HS-27A (cell line): Measurements from ENCODE around the gene KIFC1.
A peak's percentile ranks its signal among the peaks of the same experiment; 100 is the strongest.

ENCODE experiments used
- DNase-seq: peaks from one replicate; pipeline ENCODE4 v3.0.0-alpha.2; 2012; ENCODE audit warnings: low read depth, missing footprints

The KIFC1 gene

DNA sequence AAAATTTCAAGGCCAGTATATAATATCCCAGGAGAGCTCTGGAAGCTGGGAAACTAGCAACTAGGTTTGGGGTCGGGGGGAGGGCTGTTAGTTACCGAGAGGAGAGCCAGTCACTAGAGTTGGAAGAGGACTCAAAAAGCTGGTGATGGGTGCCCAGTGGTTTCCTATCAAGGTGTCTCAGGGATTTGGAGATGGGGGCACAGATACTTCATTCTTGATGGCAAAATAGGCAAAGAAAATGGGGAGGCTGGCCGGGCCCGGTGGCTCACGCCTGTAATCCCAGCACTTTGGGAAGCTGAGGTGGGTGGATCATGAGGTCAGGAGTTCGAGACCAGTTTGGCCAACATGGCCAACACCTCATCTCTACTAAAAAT is 20.0 kb downstream of the KIFC1 start:
- no peak for DNase-seq

DNA sequence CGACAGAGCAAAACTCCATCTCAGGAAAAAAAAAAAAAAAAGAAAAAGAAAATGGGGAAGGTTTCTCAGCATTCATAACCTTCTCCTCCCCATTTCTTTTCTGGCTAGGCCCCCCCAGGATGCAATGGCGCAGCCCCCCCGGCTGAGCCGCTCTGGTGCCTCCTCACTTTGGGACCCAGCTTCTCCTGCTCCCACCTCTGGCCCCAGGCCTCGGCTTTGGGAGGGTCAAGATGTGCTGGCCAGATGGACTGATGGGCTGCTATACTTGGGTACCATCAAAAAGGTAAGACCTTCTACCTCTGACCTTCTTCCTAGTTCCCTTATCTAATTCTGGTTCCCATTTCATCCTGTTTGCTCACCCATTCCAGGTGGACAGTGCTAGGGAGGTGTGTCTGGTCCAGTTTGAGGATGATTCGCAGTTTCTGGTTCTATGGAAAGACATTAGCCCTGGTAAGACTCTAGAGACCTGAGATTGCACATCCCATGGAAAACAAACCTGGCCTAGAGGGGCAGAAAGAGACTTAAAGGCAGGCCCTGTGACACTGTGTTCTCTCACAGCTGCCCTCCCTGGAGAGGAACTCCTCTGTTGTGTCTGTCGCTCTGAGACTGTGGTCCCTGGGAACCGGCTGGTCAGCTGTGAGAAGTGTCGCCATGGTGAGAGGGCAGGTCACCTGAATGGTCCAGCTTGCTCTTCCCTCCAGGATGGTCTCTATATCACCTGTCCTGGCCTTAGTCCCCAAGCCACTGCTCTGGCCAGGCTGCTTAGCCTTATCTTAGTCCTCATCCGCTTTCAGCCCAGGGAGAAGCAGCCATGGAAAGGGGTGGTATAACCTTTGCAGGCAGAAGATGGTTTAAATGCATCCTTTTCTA is 20.8 kb downstream of the KIFC1 start:
- no peak for DNase-seq

DNA sequence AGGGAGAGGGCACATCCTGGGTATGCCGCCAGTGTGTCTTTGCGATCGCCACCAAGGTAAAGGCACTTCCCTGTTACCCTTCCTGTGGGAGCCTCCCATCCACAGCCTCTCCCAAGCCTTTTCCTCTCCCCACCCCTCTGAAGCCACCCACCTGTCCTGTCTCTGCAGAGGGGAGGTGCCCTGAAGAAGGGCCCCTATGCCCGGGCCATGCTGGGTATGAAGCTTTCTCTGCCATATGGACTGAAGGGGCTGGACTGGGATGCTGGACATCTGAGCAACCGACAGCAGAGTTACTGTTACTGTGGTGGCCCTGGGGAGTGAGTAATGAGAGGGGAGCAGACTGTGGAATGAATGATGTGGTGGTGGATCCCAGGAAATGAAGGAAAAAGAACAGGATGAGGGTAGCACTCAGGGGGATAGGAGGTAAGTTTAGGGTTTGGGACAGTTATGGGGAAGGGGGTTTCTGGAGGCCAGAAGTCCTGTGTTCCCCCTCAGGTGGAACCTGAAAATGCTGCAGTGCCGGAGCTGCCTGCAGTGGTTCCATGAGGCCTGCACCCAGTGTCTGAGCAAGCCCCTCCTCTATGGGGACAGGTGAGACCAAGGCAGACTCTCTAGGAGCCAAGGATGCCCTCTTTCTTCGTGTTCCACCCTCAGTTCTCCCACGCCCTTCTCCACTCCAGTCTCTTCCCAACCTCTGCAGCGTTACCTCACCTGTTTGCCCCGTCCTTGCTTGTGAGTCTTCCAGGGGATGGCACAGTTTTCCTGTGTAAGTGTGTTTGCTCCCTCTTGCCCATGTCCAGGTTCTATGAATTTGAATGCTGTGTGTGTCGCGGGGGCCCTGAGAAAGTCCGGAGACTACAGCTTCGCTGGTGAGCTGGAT is 21.9 kb downstream of the KIFC1 start:
- no peak for DNase-seq

DNA sequence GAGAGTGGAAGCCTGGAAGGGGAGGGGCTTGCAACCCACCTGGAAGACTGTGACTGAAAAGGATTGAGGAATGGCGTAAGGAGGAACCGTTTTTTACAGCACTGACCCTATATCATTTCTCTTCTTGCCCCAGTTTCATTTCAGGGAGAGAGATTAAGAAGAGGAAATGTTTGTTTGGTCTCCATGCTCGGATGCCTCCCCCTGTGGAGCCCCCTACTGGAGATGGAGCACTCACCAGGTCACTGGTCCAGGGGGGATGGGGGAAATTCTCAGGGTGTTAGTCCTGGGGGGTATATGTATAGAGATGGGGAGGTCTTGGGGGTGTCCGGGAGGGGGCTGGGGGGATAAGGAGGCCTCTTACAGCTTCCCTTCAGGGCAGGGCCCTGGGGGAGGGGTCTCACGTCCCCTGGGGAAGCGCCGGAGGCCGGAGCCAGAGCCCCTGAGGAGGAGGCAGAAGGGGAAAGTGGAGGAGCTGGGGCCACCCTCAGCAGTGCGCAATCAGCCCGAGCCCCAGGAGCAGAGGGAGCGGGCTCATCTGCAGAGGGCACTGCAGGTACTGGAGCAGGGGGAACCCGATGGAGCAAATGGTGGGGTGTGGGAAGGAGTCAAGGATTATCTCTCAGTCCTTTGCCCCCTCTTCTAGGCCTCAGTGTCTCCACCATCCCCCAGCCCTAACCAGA is 23.1 kb downstream of the KIFC1 start:
- no peak for DNase-seq

- DNase-seq: no peak
Observed at GRCh38 chr6:33415831-33416230, 24.2 kb downstream of the KIFC1 start.

DNA sequence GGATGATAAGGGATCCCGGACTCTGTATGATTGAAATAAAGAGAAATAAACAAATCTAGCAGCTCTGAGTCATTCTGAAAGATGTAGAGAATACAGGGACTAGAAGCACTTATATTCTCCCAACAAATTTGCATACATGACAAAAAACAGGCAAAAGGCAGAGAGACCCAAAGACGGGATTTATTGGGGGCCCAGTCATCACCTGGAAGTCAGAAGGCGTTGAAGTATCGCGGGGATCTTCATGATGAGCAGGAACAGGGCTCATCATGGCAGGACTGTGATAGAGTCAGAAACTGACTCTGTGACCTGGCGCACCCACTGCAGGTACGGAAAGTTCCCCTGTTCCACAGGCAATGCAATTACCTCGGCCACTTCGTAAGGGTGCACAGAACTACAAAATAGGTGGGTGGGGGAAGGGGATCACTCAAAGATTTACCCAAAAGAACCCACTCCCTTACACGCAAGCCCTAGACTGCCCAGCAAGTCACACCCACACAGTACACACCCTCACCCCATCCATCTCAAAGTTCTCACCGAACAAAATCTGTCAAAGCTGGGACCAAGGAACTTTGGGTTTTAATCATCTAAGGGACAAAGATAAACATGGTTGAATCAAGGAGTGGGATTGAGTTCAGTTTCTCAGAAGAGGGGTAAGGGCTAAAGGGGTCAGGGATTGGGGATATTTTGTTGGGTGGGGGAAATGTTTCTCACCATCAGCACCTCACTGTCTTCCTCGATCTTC is 24.9 kb downstream of the KIFC1 start:
- DNase-seq: no peak

GRCh38 chr6:33417128-33417902 is 25.7 kb downstream of the KIFC1 start:
- peak; percentile 85 for DNase-seq

DNA sequence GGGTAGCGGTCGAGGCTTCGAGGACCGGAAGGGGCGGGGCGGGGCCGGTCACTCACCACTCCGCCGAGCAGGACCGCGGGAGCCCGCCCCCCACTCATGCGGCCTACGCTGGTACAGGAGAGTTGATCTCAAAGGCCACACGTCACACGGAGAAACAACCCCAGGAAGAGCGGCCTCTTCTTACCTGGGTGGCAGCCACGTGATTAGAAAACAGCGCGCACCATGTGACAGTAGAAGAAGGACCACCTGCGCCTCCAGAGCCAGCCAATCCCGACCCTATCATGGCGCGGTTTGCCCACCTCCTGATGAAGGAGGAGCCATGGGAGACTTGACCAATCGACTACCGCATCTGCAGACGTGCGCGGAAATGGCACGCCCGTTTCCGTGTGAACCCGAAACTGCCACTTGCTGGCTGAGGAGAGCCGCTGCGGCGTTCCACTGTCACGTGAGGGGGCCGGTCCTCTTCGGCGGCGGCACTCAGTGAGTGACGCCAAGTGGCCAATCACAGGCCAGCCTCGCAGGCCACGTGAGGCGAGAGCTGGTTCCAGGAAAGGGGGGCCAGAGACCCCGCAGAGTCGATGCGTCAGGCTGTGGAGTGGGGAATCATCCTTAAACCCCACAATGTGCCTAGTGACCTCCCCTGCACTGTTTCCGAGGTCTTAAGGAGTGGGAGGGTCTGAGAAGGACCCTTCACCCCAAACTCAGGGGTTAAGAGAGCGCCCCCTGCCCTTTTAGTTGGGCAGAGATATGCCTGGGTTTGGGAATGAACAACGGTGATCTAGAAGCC is 26.5 kb downstream of the KIFC1 start, which contains the start of gene CUTA:
Gene CUTA, minus strand, starts transcription at position 205 of the 787 bp plus-strand sequence. Its CDS starts 107 bp downstream, at position 98.
- DNase-seq: peak; percentile 99

GRCh38 chr6:33418690-33419291 is 27.2 kb downstream of the KIFC1 start:
- DNase-seq: no peak

DNA sequence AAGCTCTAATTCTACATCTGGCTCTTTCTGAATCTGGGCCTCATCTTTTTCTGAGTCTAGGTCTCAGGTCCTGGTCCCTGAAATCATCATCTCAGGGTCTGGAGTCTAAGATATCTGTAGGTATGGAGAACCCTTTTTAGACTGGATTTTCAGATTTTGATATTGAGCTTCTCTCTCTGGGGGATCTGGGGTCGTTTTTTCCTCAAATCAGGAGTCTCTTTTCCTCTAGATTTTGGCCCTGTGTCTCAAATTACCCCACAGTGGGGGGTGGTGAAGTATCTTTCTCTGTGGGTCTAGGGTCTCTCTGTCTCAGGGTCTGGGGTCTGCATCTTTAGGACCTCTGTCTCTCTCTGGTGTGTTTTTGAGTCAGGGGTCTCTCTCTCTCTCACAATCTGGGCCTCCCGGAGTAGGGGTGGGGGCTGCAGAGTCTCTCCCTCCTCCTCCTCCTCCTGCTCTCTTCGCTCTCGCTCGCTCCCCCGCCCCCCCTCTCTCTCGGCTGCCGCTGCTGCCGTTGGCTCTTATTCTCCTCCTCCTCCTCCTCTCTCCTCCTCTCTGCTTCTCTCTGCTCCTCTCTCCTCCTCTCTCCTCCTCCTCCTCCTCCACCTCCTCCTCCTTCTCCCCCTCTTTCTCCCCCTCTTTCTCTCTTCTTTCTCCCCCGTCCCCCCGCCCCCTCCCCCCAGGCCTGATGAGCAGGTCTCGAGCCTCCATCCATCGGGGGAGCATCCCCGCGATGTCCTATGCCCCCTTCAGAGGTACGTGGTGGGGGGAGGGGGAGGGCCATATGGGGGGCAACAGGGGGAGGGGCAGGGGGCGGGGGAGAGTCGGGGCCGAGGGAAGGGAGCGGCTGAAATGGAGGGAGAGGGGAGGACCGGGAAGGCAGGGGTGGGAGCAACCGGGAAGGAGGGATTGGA is 28.2 kb downstream of the KIFC1 start, which contains the start of gene SYNGAP1:
Gene SYNGAP1, plus strand, starts transcription at position 486 of the 911 bp plus-strand sequence. Its CDS starts 200 bp downstream, at position 686.
- no peak for DNase-seq

- no peak for DNase-seq
Observed at GRCh38 chr6:33420491-33421343, 29.1 kb downstream of the KIFC1 start.

DNA sequence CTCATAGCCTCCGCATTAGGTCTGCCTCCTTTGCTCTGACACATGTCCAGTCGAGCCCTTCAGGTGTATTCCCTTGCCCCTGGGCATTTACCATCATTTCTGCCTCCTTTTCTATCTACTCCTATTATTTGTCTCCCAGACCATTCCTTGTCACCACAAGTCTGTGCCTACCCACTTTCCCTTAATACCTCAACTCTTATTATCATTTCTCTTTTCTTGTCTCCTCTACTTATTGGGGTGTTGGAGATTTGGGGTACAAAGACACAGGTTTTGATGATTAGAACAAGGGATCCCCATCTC is 29.7 kb downstream of the KIFC1 start:
- no peak for DNase-seq

- no peak for DNase-seq
Observed at GRCh38 chr6:33423777-33424176, 32.2 kb downstream of the KIFC1 start.

DNA sequence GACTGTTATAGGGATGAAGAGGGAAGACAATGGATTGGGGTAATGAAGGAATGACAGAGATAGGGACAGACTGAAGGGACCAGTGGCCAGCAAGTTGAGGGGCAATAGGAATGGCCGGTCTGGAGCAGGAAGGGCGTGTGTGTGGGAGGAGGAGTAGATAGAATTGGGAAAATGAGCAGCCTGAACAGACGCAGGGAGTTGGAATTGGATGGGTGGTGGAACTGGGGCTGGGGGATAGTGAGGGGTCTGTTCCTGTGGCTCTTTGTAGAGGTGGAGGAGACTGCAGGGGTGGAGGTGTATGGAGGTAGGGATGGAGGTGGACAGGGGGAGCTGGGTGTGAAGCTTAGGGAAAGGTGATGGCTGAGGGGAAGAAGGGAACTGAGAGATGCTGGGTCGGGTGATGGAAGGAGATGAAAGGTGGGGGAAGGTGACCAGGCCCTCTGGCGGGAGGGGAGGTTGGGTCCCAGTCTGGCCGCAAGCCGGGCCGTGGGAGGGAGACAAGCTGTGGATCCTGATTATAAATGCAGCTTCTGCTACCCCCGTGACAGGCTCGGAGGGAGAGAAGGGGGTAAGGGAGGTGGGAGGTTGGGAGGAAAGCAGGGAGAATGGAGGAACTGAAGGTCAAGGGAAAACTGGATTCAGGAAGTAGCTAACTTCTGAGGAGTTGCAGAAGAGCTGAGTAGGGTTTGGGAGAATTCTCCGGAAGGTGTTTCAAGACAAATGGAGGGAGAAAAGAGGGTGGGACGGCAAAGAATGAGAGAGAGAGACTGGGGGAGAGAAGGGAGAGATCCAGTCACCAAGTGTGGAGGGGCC is 33.4 kb downstream of the KIFC1 start:
- no peak for DNase-seq

DNA sequence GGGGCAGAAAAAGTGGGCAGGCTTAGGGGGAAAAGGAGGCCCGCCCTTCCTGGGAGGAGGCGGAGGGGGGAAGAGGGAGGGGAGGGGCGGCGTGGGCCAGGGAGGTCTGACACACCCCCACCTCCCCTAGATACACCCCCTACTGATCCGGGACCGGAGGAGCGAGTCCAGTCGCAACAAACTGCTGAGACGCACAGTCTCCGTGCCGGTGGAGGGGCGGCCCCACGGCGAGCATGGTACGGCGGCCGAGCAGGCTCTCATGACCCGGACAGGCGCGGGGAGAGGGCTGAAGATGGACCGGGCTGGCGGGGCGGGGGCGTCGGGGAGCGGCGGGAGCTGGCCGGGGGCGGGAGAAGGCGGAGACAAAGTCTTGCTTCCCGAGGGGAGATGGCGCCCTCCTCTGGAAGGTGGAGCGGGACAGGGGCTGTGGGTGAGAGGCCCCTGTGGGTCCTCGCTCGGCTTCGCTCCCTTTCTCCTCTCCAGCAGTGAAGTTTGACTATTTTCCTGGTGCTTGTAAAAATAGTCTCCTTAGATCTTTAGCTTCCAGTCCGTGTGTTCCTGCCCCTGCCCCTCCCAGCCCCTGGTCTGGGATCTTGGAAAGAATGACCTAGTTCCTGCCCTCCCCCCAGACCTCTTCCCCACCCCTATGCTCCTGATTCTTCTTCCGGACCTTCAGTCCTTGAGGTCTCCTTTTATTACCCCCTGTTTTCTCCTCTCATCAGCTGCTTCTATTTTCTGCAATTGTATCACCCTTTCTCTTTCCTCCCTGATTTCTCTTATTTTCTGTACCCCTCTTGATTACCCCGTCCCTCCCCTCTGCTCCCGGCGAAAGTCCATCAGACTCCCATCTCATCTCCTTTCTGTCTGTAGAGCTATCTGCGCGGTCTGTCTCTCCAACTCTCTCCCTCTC is 34.3 kb downstream of the KIFC1 start:
- DNase-seq: peak; percentile 46
